SK-N-SH treated with all-trans-retinoic acid at 6 μM for 48 hours (cell line): Measurements from ENCODE around the gene RAPGEF4.
A peak's percentile ranks its signal among the peaks of the same experiment; 100 is the strongest.

Source experiments
- ATAC-seq: fragments of 200-7000 bp; cut with Tn5 transposase; 3 replicates; pipeline ENCODE4 v1.9.1; 2020; ENCODE audit warnings: mild to moderate bottlenecking, moderate library complexity
- ARNTL ChIP-seq: fragments of 450-650 bp; formaldehyde crosslinking; IDR thresholded peaks from 2 replicates; pipeline ENCODE4 v1.5.0; 2020; ENCODE audit warnings: low read depth, mild to moderate bottlenecking, moderate library complexity, borderline replicate concordance
- BACH2 ChIP-seq: fragments of 250-450 bp; sonication (Bioruptor Pico); IDR thresholded peaks from 2 replicates; pipeline ENCODE4 v1.9.0; 2021; ENCODE audit warnings: mild to moderate bottlenecking, borderline replicate concordance
- CREB5 ChIP-seq: fragments of 250-450 bp; sonication (Bioruptor Pico); IDR thresholded peaks from 2 replicates; pipeline ENCODE4 v1.5.1; 2020; ENCODE audit warnings: low read depth, mild to moderate bottlenecking, moderate library complexity
- GLIS3 ChIP-seq: fragments of 250-450 bp; sonication (Bioruptor Pico); IDR thresholded peaks from 2 replicates; pipeline ENCODE4 v1.5.0; 2020; ENCODE audit warnings: mild to moderate bottlenecking, moderate library complexity
- ISL1 ChIP-seq: fragments of 250-450 bp; sonication (Bioruptor Pico); IDR thresholded peaks from 2 replicates; pipeline ENCODE4 v2.1.2; 2022; ENCODE audit warnings: mild to moderate bottlenecking, moderate library complexity
- OSR1 ChIP-seq: fragments of 250-450 bp; sonication (Bioruptor Pico); IDR thresholded peaks from 2 replicates; pipeline ENCODE4 v1.8.0; 2022; ENCODE audit warnings: moderate library complexity, mild to moderate bottlenecking, inconsistent platforms
- PPARA ChIP-seq: fragments of 250-450 bp; sonication (Bioruptor Pico); IDR thresholded peaks from 2 replicates; pipeline ENCODE4 v1.5.0; 2020; ENCODE audit warnings: mild to moderate bottlenecking, borderline replicate concordance
- RARB ChIP-seq: fragments of 250-450 bp; sonication (Bioruptor Pico); IDR thresholded peaks from 2 replicates; pipeline ENCODE4 v1.8.0; 2021; ENCODE audit warnings: mild to moderate bottlenecking, moderate library complexity
- SNAI2 ChIP-seq: fragments of 250-450 bp; sonication (Bioruptor Pico); IDR thresholded peaks from 2 replicates; pipeline ENCODE4 v1.5.0; 2020; ENCODE audit warnings: mild to moderate bottlenecking, moderate library complexity
- TCF4 ChIP-seq: fragments of 250-450 bp; sonication (Bioruptor Pico); IDR thresholded peaks from 2 replicates; pipeline ENCODE4 v1.8.0; 2021; ENCODE audit warnings: mild to moderate bottlenecking, moderate library complexity, borderline replicate concordance
- TOX ChIP-seq: fragments of 250-450 bp; sonication (Bioruptor Pico); IDR thresholded peaks from 2 replicates; pipeline ENCODE4 v1.8.0; 2021; ENCODE audit warnings: mild to moderate bottlenecking, moderate library complexity, borderline replicate concordance
- TSHZ2 ChIP-seq: fragments of 250-450 bp; sonication (Bioruptor Pico); IDR thresholded peaks from 2 replicates; pipeline ENCODE4 v1.5.0; 2020; ENCODE audit warnings: mild to moderate bottlenecking, moderate library complexity
- ZC3H10 ChIP-seq: fragments of 250-450 bp; sonication (Bioruptor Pico); IDR thresholded peaks from 2 replicates; pipeline ENCODE4 v1.5.1; 2021; ENCODE audit warnings: mild to moderate bottlenecking, moderate library complexity
- ZFP3 ChIP-seq: fragments of 250-450 bp; sonication (Bioruptor Pico); IDR thresholded peaks from 2 replicates; pipeline ENCODE4 v1.5.0; 2020; ENCODE audit warnings: mild to moderate bottlenecking, moderate library complexity
- ZFP30 ChIP-seq: fragments of 450-650 bp; formaldehyde crosslinking; IDR thresholded peaks from 2 replicates; pipeline ENCODE4 v1.5.0; 2022; ENCODE audit warnings: mild to moderate bottlenecking, moderate library complexity
- ZNF565 ChIP-seq: fragments of 450-650 bp; formaldehyde crosslinking; conservative IDR thresholded peaks from 2 replicates; pipeline ENCODE4 v1.5.0; 2020; ENCODE audit warnings: low read depth, mild to moderate bottlenecking, moderate library complexity
- ZNF70 ChIP-seq: fragments of 450-650 bp; formaldehyde crosslinking; IDR thresholded peaks from 2 replicates; pipeline ENCODE4 v1.5.0; 2020; ENCODE audit warnings: mild to moderate bottlenecking, moderate library complexity
- ZNF8 ChIP-seq: fragments of 450-650 bp; formaldehyde crosslinking; IDR thresholded peaks from 2 replicates; pipeline ENCODE4 v1.5.0; 2020; ENCODE audit warnings: mild to moderate bottlenecking, moderate library complexity
- TF ChIP-seq, protein P1 (sequence below): fragments of 250-450 bp; sonication (Bioruptor Pico); IDR thresholded peaks from 2 replicates; pipeline ENCODE4 v1.5.1; 2021; ENCODE audit warnings: mild to moderate bottlenecking, moderate library complexity
- TF ChIP-seq, protein P2 (sequence below): fragments of 250-450 bp; sonication (Bioruptor Pico); IDR thresholded peaks from 2 replicates; pipeline ENCODE4 v1.8.0; 2021; ENCODE audit warnings: low read depth, mild to moderate bottlenecking, moderate library complexity, borderline replicate concordance

Gene RAPGEF4

GRCh38 chr2:172869861-172870260 is 134.2 kb downstream of the RAPGEF4 start:
- ATAC-seq, result no peak
- TF ChIP-seq PPARA (CRISPR knock-in tag) (no peak), TSHZ2 (CRISPR knock-in tag) (no peak), ZNF70 (no peak), ZNF565 (CRISPR knock-in tag) (no peak), TOX (CRISPR knock-in tag) (no peak), ZNF8 (no peak), GLIS3 (no peak), TCF4 (CRISPR knock-in tag) (no peak)
- TF ChIP-seq, protein P1, sequence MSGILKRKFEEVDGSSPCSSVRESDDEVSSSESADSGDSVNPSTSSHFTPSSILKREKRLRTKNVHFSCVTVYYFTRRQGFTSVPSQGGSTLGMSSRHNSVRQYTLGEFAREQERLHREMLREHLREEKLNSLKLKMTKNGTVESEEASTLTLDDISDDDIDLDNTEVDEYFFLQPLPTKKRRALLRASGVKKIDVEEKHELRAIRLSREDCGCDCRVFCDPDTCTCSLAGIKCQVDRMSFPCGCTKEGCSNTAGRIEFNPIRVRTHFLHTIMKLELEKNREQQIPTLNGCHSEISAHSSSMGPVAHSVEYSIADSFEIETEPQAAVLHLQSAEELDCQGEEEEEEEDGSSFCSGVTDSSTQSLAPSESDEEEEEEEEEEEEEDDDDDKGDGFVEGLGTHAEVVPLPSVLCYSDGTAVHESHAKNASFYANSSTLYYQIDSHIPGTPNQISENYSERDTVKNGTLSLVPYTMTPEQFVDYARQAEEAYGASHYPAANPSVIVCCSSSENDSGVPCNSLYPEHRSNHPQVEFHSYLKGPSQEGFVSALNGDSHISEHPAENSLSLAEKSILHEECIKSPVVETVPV, result no peak

GRCh38 chr2:172870396-172870795 is 134.8 kb downstream of the RAPGEF4 start:
- peak; percentile 30; the same call in 1 of the 2 replicates for TF ChIP-seq TSHZ2 (CRISPR knock-in tag)
- no peak for TF ChIP-seq TOX (CRISPR knock-in tag)
- no peak for ATAC-seq

DNA sequence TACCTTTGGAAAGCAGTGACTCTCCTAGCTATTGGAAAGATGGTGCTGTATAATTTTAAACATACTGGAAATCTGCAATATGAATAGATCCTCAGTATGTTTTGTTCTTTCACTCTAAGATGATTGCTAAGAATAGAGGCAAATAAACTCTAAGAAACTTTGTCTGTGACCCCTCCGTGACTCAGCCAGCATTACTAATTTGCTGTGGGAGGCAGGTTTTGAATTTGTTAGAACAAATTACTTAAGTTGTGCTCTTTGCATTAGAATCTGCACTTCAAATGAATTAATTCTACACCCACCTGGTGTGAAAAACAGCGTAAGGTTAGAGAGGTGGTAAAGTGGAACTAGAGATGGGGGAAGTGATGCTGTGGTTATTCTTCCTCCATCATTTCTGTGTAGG is 142.2 kb downstream of the RAPGEF4 start:
- ATAC-seq, result no peak
- TF ChIP-seq BACH2 (CRISPR knock-in tag) (no peak), ARNTL (CRISPR knock-in tag) (no peak), GLIS3 (no peak), ZNF70 (no peak), ISL1 (CRISPR knock-in tag) (no peak), ZFP30 (CRISPR knock-in tag) (no peak), ZNF8 (no peak), SNAI2 (no peak), TOX (CRISPR knock-in tag) (no peak), ZC3H10 (CRISPR knock-in tag) (no peak), RARB (CRISPR knock-in tag) (no peak), TCF4 (CRISPR knock-in tag) (no peak), OSR1 (CRISPR knock-in tag) (no peak), PPARA (CRISPR knock-in tag) (no peak), ZNF565 (CRISPR knock-in tag) (no peak), ZFP3 (CRISPR knock-in tag) (no peak), TSHZ2 (CRISPR knock-in tag) (no peak), CREB5 (CRISPR knock-in tag) (no peak)
- TF ChIP-seq, protein P1, result no peak
- TF ChIP-seq, protein P2, sequence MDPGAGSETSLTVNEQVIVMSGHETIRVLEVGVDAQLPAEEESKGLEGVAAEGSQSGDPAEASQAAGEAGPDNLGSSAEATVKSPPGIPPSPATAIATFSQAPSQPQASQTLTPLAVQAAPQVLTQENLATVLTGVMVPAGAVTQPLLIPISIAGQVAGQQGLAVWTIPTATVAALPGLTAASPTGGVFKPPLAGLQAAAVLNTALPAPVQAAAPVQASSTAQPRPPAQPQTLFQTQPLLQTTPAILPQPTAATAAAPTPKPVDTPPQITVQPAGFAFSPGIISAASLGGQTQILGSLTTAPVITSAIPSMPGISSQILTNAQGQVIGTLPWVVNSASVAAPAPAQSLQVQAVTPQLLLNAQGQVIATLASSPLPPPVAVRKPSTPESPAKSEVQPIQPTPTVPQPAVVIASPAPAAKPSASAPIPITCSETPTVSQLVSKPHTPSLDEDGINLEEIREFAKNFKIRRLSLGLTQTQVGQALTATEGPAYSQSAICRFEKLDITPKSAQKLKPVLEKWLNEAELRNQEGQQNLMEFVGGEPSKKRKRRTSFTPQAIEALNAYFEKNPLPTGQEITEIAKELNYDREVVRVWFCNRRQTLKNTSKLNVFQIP, result no peak
